ENCODE results near the gene TBC1D7. TPM values are rescaled to one million over a fixed set of nuclear protein-coding genes. Genes with fewer than 3 reads are reported as not detected.

The TBC1D7 gene
- total RNA-seq, 1 donor from 2014 or later: 27.9 TPM

- Histone ChIP-seq H3K4me2 (ENCODE audit: low read length) (no peak overlapping the region), H3K9ac (ENCODE audit: low read length) (no peak overlapping the region), H3K79me2 (ENCODE audit: insufficient read depth, low read length) (no peaks in the 10 kb centered on the region), H4K20me1 (ENCODE audit: insufficient read depth, low read length) (no peaks in the 10 kb centered on the region), H3K27me3 (ENCODE audit: insufficient read depth, low read length) (no peaks in the 10 kb centered on the region), H3K4me3 (ENCODE audit: insufficient read depth, low read depth, low read length) (no peak overlapping the region), H2AFZ (ENCODE audit: low read depth, low read length) (no peak overlapping the region), H3K9me3 (ENCODE audit: insufficient read depth, low read depth, low read length) (peaks cover 12% of the 10 kb centered on the region), H3K27ac (ENCODE audit: low read depth, low read length) (no peak overlapping the region), H3K4me1 (ENCODE audit: insufficient read depth, low read length) (no peaks in the 10 kb centered on the region), H3K36me3 (ENCODE audit: insufficient read depth, low read length) (peaks cover 6% of the 10 kb centered on the region)
- H3K36me3 Mint-ChIP-seq (ENCODE audit: low read depth, unreplicated experiment): peaks cover 31% of the 10 kb centered on the region
- H3K27me3 Mint-ChIP-seq (ENCODE audit: low read depth, unreplicated experiment): no peaks in the 10 kb centered on the region
- TF ChIP-seq CTCF (IDR thresholded peaks at IDR 0.05; ENCODE audit: insufficient read depth, low read depth, low read length) (no peak), EZH2 (IDR thresholded peaks at IDR 0.05; ENCODE audit: insufficient read depth, low read length) (no peak)
- peaks cover 4% of the 10 kb centered on the region for H3K9me3 Mint-ChIP-seq (ENCODE audit: unreplicated experiment)
- FAIRE-seq (no peak), DNase-seq (ENCODE audit: low read depth) (no peak)
- H3K4me1 Mint-ChIP-seq (ENCODE audit: low read depth, unreplicated experiment): peaks cover 3% of the 10 kb centered on the region
- H3K4me3 Mint-ChIP-seq (ENCODE audit: unreplicated experiment): no peak overlapping the region
- H3K27ac Mint-ChIP-seq (ENCODE audit: unreplicated experiment): no peak overlapping the region
Measured at GRCh38 chr6:13290335-13290734, 38.0 kb downstream of the TBC1D7 start.

GRCh38 chr6:13289789-13290318 lies 38.5 kb downstream of the TBC1D7 start:
- H3K36me3 ChIP-seq (ENCODE audit: insufficient read depth, low read length): peaks cover 4% of the 10 kb centered on the region
- H2AFZ ChIP-seq (ENCODE audit: low read depth, low read length): no peak overlapping the region
- Mint-ChIP-seq H3K4me1 (ENCODE audit: low read depth, unreplicated experiment) (peaks cover 3% of the 10 kb centered on the region), H3K27me3 (ENCODE audit: low read depth, unreplicated experiment) (no peaks in the 10 kb centered on the region), H3K27ac (ENCODE audit: unreplicated experiment) (no peak overlapping the region), H3K4me3 (ENCODE audit: unreplicated experiment) (no peak overlapping the region), H3K36me3 (ENCODE audit: low read depth, unreplicated experiment) (peaks cover 31% of the 10 kb centered on the region), H3K9me3 (ENCODE audit: unreplicated experiment) (peaks cover 4% of the 10 kb centered on the region)
- no peak for FAIRE-seq
- no peak for DNase-seq (ENCODE audit: low read depth)
- no peak overlapping the region for H3K27ac ChIP-seq (ENCODE audit: low read depth, low read length)
- H3K4me3 ChIP-seq (ENCODE audit: insufficient read depth, low read depth, low read length): no peak overlapping the region
- no peak overlapping the region for H3K4me2 ChIP-seq (ENCODE audit: low read length)
- no peak overlapping the region for H3K9ac ChIP-seq (ENCODE audit: low read length)
- H3K79me2 ChIP-seq (ENCODE audit: insufficient read depth, low read length): no peaks in the 10 kb centered on the region
- no peaks in the 10 kb centered on the region for H4K20me1 ChIP-seq (ENCODE audit: insufficient read depth, low read length)
- no peaks in the 10 kb centered on the region for H3K27me3 ChIP-seq (ENCODE audit: insufficient read depth, low read length)
- TF ChIP-seq EZH2 (IDR thresholded peaks at IDR 0.05; ENCODE audit: insufficient read depth, low read length) (no peak), CTCF (IDR thresholded peaks at IDR 0.05; ENCODE audit: insufficient read depth, low read depth, low read length) (no peak)
- H3K9me3 ChIP-seq (ENCODE audit: insufficient read depth, low read depth, low read length): peaks cover 12% of the 10 kb centered on the region
- H3K4me1 ChIP-seq (ENCODE audit: insufficient read depth, low read length): no peaks in the 10 kb centered on the region

- Histone ChIP-seq H3K4me3 (ENCODE audit: insufficient read depth, low read depth, low read length) (no peak overlapping the region), H3K27me3 (ENCODE audit: insufficient read depth, low read length) (no peaks in the 10 kb centered on the region), H3K9ac (ENCODE audit: low read length) (no peak overlapping the region), H4K20me1 (ENCODE audit: insufficient read depth, low read length) (no peaks in the 10 kb centered on the region), H3K4me2 (ENCODE audit: low read length) (no peak overlapping the region), H3K9me3 (ENCODE audit: insufficient read depth, low read depth, low read length) (peaks cover 12% of the 10 kb centered on the region), H3K79me2 (ENCODE audit: insufficient read depth, low read length) (no peaks in the 10 kb centered on the region), H2AFZ (ENCODE audit: low read depth, low read length) (no peak overlapping the region), H3K4me1 (ENCODE audit: insufficient read depth, low read length) (no peaks in the 10 kb centered on the region), H3K36me3 (ENCODE audit: insufficient read depth, low read length) (peaks cover 1% of the 10 kb centered on the region), H3K27ac (ENCODE audit: low read depth, low read length) (no peak overlapping the region)
- DNase-seq (ENCODE audit: low read depth) (no peak), FAIRE-seq (no peak)
- Mint-ChIP-seq H3K27me3 (ENCODE audit: low read depth, unreplicated experiment) (no peaks in the 10 kb centered on the region), H3K4me1 (ENCODE audit: low read depth, unreplicated experiment) (peaks cover 3% of the 10 kb centered on the region), H3K36me3 (ENCODE audit: low read depth, unreplicated experiment) (peaks cover 23% of the 10 kb centered on the region), H3K4me3 (ENCODE audit: unreplicated experiment) (no peak overlapping the region), H3K9me3 (ENCODE audit: unreplicated experiment) (peaks cover 4% of the 10 kb centered on the region), H3K27ac (ENCODE audit: unreplicated experiment) (no peak overlapping the region)
- no peak for TF ChIP-seq EZH2 (IDR thresholded peaks at IDR 0.05; ENCODE audit: insufficient read depth, low read length)
- TF ChIP-seq CTCF (IDR thresholded peaks at IDR 0.05; ENCODE audit: insufficient read depth, low read depth, low read length): no peak
Measured at GRCh38 chr6:13288969-13289391, 39.4 kb downstream of the TBC1D7 start.
